Measurements from ENCODE around the gene CLEC1A. TPM values are rescaled to one million over a fixed set of nuclear protein-coding genes. Genes with fewer than 3 reads are reported as not detected.

The CLEC1A gene, protein sequence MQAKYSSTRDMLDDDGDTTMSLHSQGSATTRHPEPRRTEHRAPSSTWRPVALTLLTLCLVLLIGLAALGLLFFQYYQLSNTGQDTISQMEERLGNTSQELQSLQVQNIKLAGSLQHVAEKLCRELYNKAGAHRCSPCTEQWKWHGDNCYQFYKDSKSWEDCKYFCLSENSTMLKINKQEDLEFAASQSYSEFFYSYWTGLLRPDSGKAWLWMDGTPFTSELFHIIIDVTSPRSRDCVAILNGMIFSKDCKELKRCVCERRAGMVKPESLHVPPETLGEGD
- polyA plus RNA-seq (2013, experiment 1 of 2; ENCODE audit: insufficient read length), result not detected
- polyA plus RNA-seq (2013, experiment 2 of 2; ENCODE audit: insufficient read length), result 0.21 TPM

GRCh38 chr12:10098791-10099190 lies at the start of gene CLEC1A:
CLEC1A (minus strand) TSS chr12:10098985; CDS start chr12:10098922, 63 bp downstream.
- peak; percentile 13 for DNase-seq

DNA sequence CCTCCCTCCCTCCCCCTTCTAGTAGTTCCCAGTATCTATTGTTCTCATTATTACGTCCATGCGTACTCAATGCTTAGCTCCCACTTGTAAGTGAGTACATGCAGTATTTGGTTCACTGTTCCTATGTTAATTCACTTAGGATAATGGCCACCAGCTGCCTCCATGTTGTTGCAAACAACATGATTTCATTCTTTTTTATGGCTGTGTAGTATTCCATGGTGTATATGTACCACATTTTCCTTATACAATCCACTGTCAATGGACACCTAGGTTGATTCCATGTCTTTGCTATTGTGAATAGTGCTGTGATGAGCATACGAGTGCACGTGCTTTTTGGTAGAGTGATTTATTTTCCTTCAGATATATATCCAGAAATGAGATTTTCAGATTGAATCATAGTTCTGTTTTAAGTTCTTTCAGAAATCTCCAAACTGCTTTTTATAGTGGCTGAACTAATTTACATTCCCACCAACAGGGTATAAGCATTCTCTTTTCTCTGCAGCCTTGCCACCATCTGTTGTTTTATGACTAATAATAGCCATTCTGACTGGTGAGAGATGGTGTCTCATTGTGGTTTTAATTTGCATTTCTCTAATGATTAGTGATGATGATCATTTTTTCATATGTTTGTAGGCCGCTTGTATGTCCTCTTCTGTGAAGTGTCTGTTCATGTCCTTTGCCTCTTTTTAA lies 49.1 kb upstream of the CLEC1A start:
- no peak for DNase-seq

- DNase-seq, result no peak
Observed at GRCh38 chr12:10142976-10143589, 44.3 kb upstream of the CLEC1A start.

DNA sequence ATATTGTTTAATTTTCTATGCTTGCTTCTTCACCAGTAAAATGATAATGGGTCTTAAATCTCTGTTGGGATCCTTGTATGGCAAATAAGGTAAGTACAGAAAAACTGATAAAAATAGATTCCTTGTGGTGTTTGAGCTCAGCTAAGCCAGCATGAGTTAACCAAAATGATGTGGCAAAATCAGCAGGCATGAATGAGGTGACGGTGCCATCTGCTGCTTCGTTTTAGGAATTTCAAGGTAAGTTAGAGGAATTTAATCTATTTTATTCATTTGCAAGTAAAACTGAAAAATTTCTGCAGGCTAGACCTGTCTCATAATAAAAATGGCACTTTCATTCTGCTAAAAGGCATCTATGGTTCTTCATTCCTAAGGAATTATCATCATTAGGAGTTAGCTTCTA lies 41.2 kb upstream of the CLEC1A start:
- DNase-seq, result peak; percentile 54

GRCh38 chr12:10136637-10137205 lies 37.9 kb upstream of the CLEC1A start:
- DNase-seq, result no peak

DNA sequence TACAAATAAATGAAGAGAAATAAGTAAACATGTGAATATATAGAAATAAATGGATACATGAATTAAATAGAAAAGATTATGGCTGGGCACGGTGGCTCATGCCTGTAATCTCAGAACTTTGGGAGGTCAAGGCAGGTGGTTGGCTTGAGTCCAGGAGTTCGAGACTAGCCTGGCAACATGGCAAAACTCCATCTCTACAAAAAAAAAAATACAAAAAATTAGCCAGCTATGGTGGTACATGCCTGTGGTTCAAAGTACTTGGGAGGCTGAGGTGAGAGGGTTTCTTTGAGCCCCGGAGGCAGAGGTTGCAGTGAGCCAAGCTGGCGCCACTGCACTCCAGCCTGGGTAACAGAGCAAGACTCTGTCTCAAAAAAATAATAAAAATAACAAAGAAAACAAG lies 36.3 kb upstream of the CLEC1A start:
- no peak for DNase-seq

DNA sequence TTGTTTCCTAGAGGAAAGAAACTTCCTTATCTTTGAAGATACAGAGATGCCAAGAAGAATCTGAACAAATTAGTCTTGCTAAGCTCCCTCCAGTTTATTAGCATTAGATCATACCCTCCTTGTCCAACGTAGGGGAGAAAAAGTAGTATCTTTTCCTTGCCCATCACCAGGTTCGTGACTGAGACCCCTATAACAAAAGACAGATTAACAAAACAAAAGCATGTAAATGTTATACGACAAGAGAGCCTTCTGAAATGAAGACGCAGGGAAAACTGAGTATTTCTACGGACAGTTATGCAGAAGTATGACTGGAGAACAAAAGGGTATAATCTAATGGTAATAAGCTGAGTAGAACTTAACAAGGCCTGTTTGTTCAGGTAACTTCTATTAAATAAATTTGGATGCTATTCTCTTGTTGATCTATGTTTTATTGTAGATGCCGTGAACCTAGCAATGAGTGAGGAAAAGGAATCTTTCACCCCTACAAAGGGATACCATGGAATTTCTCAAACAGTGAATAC lies 34.1 kb upstream of the CLEC1A start:
- no peak for DNase-seq

DNA sequence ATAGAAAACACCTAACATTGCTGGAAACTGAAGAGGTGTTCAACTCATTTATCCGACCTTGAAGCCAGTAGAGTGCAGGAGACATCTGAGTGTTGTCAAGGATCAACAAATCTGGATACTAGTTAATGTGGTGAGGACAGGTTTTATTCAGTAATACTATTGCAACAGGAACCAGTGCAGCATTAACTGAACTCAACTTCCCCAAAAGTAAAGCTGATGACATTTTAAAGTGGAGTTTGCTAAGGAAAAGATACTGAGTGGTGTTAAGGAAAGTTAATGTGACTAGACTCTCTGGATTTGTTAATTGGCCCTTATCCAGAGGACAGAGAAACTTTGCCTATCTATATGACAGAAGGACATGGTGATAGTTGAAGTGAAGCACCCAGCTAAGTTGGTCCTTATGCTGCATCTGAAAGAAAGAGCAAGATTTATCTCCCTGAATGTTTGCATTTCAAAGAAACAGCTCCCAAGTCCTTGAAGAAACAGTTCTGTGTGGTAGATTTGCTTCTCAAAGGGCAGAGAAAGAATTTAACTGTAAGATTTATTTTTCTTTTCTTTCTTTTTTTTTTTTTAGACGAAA lies 32.4 kb upstream of the CLEC1A start:
- DNase-seq, result no peak

DNA sequence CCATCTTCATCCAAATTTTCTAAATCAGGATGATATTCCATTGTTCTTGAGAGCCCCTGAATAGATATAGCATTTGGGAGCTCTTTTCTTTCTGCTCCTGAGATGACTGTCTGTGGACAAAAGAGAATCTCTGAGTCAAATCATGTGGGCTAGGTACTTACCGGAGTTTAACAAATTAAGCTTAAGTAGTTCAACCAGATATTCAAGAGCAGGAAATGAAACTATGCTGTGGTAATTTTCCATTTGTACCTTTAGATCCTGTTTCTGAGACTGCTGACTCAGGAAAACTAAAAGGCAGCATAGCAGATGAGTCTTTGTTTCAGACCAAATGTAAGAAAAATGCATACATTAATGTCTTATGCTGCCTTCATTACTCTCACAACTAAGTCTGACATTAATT lies 31.3 kb upstream of the CLEC1A start, which contains the start of gene CLEC7A:
TSS of gene CLEC7A (minus strand) at position 158 of the 400 bp plus-strand sequence. CDS start at position 41, 117 bp downstream.
- DNase-seq, result no peak

- DNase-seq, result no peak
Observed at GRCh38 chr12:10128687-10129086, 29.9 kb upstream of the CLEC1A start.

DNA sequence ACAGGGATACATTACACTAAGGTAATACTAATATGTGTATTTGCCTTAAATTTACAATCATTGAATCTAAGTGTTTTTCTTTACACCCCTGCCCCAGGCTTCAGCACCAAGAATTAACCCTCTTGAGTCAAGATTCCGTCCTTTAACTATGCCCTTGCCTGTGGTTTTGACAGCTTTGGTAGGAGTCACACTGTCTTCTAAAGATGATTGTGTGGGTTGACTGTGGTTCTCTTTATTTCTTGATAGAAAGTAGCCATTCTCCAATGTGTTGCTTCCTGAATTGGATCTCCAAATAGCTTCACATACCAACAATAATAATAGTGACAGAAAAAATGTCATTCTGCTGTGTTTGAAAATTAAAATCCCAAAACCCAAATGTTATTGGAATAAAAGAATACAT lies 27.6 kb upstream of the CLEC1A start:
- no peak for DNase-seq

DNA sequence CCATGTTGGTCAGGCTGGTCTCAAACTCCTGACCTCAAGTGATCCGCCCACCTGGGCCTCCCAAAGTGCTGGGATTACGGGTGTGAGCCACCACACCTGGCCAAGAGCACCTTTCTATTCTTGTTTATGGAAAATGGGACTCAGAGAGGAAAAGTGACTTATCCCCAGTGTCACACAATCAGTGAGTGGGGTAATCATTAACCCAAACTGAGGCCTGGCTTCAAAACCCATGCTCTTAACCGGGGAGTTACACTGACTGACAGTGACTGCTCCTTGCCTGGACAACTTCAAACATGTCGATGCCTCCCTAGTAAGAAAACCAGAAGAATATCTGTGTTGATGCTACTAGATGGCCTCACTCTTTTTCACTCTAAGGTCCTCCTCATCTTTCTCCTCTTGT lies 23.9 kb upstream of the CLEC1A start:
- DNase-seq, result no peak

DNA sequence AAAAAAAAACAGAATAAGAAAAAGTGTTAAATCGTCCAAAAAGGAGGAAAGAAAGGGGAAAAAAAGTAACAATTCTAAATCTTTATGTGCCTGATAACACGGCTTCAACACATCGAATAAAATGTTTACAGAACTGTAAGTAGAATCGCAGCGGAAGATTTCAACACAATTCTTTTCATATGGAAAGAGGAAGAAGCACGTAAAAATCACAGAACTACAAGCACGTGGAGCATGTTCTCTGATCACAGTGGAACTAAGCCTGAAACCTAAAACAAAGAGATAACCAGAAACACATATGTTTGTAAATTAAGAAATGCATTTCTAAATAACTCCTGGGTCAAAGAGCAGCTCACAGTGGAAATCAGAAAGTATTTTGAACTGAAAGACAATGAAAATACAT lies 22.5 kb upstream of the CLEC1A start:
- DNase-seq, result no peak

DNA sequence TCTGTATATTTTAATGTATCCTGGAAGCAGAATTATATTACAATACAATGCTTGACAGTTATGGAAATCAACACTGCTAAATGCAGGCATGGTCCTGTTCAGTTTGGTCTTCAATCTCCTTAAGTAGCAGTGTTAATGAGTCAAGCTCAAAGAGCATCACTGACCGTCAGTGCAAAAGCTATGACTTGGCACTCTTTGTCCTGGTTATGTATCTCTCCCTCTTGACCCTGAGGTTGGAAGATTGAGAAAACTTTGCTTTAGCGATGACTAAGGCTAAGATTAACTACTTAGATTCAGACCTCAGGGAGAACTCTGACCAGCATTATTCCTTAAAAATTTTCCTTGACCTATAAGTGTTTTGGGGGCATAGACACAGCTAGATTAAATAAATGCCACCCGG lies 20.3 kb upstream of the CLEC1A start:
- DNase-seq, result no peak

- no peak for DNase-seq
Observed at GRCh38 chr12:10115890-10116289, 17.1 kb upstream of the CLEC1A start.

DNA sequence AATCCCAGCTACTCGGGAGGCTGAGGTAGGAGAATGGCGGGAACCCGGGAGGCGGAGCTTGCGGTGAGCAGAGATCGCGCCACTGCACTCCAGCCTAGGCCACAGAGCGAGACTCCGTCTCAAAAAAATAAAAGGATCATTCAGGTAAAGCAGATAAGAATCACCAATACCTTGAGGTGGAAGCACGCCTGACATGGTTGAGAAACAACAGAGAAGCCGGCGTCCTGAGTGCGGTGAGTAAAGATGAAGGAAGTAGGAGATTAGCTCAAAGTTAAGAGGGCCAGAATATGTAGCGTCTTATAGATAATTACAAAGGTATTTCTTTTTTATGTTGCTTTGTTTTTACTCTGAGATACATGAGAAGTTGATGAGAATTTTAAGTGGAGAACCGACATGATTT lies 16.5 kb upstream of the CLEC1A start:
- no peak for DNase-seq

- DNase-seq, result no peak
Observed at GRCh38 chr12:10113920-10114319, 15.1 kb upstream of the CLEC1A start.

DNA sequence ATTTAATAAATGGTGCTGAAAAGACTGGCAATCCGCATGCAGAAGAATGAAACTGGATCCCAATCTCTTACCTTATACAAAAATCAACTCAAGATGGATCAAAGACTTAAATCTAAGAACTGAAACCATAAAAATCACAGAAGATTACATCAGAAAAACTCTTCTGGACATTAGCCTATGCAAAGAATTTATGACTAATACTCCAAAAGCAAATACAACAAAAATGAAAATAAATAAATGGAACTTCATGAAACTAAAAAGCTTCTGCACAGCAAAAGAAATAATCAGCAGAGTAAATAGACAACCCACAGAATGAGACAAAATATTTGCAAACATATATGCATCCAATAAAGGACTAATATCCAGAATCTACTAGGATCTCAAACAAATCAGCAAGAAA lies 14.3 kb upstream of the CLEC1A start:
- DNase-seq, result peak; percentile 5

DNA sequence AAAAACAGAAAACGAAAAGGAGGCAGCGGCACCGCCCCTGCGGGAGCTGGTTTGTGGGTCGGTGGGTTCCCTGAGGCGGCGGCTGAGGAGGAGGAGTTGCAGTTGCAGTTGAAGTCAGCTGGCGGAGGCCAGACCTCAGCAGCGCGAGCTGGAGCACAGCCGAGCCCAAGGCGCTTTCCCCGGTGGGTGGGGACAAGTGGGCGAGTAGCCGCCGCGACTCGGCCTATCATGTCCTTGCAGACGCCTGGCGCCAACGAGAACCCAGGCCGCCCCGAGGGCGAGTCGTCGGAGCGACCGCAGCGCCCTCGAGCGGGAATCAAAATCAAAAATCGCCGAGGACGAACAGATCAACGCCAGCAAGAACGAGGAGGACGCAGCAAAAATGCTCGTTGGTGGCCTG lies 12.7 kb upstream of the CLEC1A start:
- no peak for DNase-seq

GRCh38 chr12:10110256-10110844 lies 11.6 kb upstream of the CLEC1A start:
- DNase-seq, result no peak

DNA sequence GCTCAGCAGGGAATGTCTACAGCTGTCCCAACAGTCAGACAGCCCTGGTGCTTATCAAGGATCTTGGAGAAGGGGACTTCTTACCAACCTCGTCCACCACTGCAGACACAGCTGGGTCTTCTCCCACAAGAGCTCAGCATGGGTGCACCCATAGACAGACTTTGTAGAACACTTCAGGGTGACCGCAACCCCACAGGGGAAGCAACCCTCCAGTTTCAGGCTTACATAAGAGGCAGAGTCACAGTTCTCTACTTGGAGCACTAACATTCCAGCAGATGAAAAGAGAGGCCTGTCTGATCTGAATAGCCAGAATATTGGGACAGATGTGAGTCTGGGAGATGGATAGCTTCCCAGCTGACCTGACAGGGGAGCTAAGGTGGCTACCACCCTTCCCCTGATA lies 3.5 kb upstream of the CLEC1A start:
- no peak for DNase-seq

DNA sequence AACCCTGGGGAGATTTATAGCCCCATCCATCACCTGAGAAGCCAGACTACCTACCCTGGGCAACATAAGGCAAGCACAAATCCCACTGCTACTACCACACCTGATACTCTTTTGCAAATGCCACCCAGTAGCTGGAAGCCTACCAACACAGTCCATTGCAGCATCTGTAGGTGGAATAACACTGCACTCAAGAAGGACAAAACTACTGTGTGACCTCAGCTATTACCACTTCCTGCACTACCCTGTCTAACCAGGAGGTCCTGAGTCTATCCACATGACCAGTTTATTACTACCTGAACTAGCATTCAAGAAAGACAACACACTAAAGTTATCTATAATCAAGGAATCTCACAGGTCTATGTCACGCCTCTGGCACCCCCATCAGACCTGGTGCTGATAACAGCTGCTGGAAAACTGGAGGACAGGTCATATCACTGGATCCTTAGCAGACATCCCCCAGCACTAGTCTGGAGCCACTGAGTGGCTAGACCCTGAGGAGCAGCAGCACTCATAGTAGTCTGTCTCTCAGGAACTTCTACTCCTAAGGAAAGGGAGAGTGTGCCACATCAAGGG lies 2.9 kb upstream of the CLEC1A start:
- DNase-seq, result no peak
